Hepatocyte (in vitro differentiated cells): ENCODE data around the gene KPNA3.

Source experiments
- CTCF ChIP-seq: fragments of 200-600 bp; sonication (generic); IDR thresholded peaks from 2 replicates; pipeline ENCODE4 v1.5.1; 2016; ENCODE audit warnings: antibody characterized with exemption, mild to moderate bottlenecking; ENCODE audit not compliant: poor library complexity
- EZH2 ChIP-seq: fragments of 200-600 bp; sonication (generic); IDR thresholded peaks from 2 replicates; pipeline ENCODE4 v1.6.1; 2016; ENCODE audit warnings: antibody characterized with exemption, mild to moderate bottlenecking, borderline replicate concordance
- EZH2phosphoT487 ChIP-seq: fragments of 200-600 bp; sonication (generic); IDR thresholded peaks from one replicate; pipeline ENCODE4 v1.6.1; 2018; ENCODE audit warnings: antibody characterized with exemption, mild to moderate bottlenecking, low read depth, moderate library complexity; ENCODE audit not compliant: unreplicated experiment, severe bottlenecking

- TF ChIP-seq EZH2: no peak
- no peak for TF ChIP-seq CTCF
- TF ChIP-seq EZH2phosphoT487: no peak
These were observed 51.6 kb downstream of the KPNA3 start for GRCh38 chr13:49740870-49741269.
